ENCODE data around the gene BBS7.

Gene BBS7

GRCh38 chr4:121888134-121888533 lies 17.9 kb upstream of the BBS7 start:
- no peak for DNase-seq (ENCODE audit: low spot score)
- TF ChIP-seq CTCF (IDR thresholded peaks at IDR 0.05; ENCODE audit: borderline replicate concordance, control extremely low read depth, extremely low read depth, insufficient read depth, missing control alignments): no peak
- in situ Hi-C loops (cut with MboI; ENCODE audit: low sequenced_read_pairs, unreplicated experiment): no loop called here

- in situ Hi-C loops (cut with MboI; ENCODE audit: low sequenced_read_pairs, unreplicated experiment): no loop called here
- TF ChIP-seq CTCF (IDR thresholded peaks at IDR 0.05; ENCODE audit: borderline replicate concordance, control extremely low read depth, extremely low read depth, insufficient read depth, missing control alignments): no peak
- DNase-seq (ENCODE audit: low spot score): no peak
These were observed 14.8 kb upstream of the BBS7 start for GRCh38 chr4:121885115-121885514.

GRCh38 chr4:121881158-121881557 lies 10.9 kb upstream of the BBS7 start:
- in situ Hi-C loops (cut with MboI; ENCODE audit: low sequenced_read_pairs, unreplicated experiment): no loop called here
- TF ChIP-seq CTCF (IDR thresholded peaks at IDR 0.05; ENCODE audit: borderline replicate concordance, control extremely low read depth, extremely low read depth, insufficient read depth, missing control alignments): no peak

GRCh38 chr4:121879135-121879534 lies 8.9 kb upstream of the BBS7 start:
- TF ChIP-seq CTCF (IDR thresholded peaks at IDR 0.05; ENCODE audit: borderline replicate concordance, control extremely low read depth, extremely low read depth, insufficient read depth, missing control alignments): no peak
- in situ Hi-C loops (cut with MboI; ENCODE audit: low sequenced_read_pairs, unreplicated experiment): no loop called here
- DNase-seq (ENCODE audit: low spot score): no peak

More at GRCh38 chr4:121881158-121881557, 10.9 kb upstream of the BBS7 start:
- no peak for DNase-seq (ENCODE audit: low spot score)

- no peak for TF ChIP-seq CTCF (IDR thresholded peaks at IDR 0.05; ENCODE audit: borderline replicate concordance, control extremely low read depth, extremely low read depth, insufficient read depth, missing control alignments)
- no peak for DNase-seq (ENCODE audit: low spot score)
- in situ Hi-C loops (cut with MboI; ENCODE audit: low sequenced_read_pairs, unreplicated experiment): no loop called here
These were observed 6.9 kb upstream of the BBS7 start for GRCh38 chr4:121877041-121877773.

GRCh38 chr4:121876070-121876469 lies 5.8 kb upstream of the BBS7 start:
- in situ Hi-C loops (cut with MboI; ENCODE audit: low sequenced_read_pairs, unreplicated experiment): no loop called here
- DNase-seq (ENCODE audit: low spot score): no peak
- TF ChIP-seq CTCF (IDR thresholded peaks at IDR 0.05; ENCODE audit: borderline replicate concordance, control extremely low read depth, extremely low read depth, insufficient read depth, missing control alignments): no peak
